Activated CD8-positive, alpha-beta memory T cell treated with anti-CD3 and anti-CD28 coated beads, Interleukin-2, amount 50 U/mL, for 1 hour (primary cell): ENCODE data around the gene COMMD7.
A peak's percentile ranks its signal among the peaks of the same experiment; 100 is the strongest.

ENCODE experiments used
- DNase-seq: peaks from one replicate; pipeline ENCODE4 v3.0.0-alpha.2; 2020; ENCODE audit errors: extremely low read depth

Gene COMMD7

DNA sequence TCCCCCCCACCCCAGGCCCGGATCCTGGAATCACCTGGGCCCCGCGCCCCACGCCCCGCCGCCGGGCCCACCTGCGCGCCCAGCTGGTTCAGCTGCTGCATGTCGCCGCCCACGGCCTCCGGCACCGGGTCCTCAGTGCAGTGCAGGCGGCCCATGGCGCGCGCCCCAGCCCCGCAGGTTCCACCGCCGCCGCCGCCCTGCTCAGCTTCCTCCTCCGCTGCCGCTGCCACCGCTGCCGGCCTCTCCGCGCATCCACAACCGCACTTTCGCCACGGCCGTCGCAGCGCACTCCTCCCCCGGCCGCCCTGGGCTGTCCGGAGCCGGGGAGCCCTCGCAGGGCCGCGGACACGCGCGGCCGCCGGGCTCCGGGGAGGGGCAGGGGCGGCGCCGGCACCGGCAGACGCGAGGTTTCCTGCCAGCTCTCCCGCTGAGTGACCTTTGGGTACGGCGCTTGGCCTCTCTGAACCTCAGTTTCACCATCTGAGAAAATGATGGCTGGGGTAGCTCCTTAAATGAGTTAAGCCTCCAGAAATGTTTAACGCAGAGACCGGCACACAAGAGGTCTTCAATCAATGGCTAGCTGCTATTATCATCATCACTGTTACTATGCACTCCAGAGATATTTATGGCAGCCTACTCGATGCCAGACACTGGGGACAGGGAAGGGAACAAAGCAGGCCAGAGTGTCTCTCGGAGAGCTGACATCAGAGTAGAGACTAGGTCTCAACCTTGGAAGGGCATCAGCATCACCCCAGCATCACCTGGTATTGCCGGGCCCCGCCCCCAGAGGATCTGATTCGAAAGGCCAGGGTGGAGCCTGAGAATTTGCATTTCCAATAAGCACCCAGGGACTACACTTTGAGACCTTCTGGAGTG is at the start of gene COMMD7:
TSS of gene COMMD7 (minus strand) at position 231 of the 876 bp plus-strand sequence. CDS start at position 155, 76 bp downstream.
- no peak for DNase-seq

DNA sequence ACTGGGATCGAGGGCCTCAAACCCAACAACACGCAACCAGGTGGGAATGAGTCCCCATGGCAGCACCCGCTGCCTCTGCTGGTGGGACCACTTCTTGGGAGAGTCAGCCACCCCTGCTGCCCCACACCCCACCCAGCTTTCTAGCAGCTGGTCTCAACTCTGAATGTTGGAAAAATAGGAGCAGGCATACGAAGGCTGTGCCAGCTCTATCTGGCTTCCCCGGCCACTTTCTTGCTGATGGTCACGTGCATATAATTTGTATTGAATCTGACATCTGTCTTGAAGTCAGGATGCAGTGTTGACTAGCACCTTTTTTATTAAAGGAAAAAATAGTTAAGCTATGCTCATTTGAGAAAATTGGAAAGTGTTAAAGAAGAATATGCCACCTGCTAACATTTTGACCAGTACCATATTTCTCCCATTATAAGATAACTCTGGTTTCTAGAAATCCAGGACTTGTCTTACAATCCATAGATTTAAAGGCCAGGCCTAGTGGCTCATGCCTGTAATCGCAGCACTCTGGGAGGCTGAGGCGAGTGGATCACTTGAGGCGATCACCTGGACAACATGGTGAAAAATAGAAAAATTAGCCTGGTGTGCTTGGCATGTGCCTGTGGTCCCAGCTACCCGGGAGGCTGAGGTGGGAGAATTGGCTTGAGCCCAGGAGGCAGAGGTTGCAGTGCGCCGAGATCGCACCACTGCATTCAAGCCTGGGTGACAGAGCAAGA is 49.6 kb upstream of the COMMD7 start:
- DNase-seq: no peak

DNA sequence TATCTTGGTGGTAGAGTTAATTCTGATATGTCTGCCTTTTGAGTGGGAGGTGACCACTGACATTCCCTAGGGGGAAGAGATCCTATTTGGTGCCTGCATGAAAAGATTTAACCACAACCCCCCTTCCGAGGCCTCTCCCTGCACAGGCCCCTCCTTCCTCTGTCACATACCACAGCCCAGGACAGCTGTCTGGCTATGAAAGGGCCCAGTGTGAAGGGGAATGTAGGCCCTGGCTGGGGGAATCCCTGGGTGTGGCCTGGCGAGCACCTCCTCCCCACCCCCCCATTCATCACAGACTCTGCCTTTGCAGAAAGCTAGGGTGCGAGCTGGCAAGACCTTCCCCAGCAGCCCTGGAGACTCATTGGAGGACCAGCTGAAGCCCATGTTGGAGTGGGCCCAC is 49.0 kb upstream of the COMMD7 start:
- DNase-seq: peak; percentile 5

DNA sequence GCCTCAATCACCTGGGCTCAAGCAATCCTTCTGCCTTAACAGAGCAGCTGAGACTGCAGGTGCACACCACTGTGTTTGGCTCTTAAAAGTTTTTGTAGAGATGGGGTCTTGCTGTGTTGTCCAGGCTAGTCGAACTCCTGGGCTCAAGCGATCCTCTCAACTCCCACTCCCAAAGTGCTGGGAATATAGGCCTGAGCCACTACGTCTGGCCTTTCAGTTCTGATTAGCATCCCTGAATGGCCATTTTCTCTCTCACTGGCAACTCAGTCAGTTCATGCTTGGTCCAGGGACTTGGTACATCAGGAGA is 47.4 kb upstream of the COMMD7 start:
- no peak for DNase-seq

DNA sequence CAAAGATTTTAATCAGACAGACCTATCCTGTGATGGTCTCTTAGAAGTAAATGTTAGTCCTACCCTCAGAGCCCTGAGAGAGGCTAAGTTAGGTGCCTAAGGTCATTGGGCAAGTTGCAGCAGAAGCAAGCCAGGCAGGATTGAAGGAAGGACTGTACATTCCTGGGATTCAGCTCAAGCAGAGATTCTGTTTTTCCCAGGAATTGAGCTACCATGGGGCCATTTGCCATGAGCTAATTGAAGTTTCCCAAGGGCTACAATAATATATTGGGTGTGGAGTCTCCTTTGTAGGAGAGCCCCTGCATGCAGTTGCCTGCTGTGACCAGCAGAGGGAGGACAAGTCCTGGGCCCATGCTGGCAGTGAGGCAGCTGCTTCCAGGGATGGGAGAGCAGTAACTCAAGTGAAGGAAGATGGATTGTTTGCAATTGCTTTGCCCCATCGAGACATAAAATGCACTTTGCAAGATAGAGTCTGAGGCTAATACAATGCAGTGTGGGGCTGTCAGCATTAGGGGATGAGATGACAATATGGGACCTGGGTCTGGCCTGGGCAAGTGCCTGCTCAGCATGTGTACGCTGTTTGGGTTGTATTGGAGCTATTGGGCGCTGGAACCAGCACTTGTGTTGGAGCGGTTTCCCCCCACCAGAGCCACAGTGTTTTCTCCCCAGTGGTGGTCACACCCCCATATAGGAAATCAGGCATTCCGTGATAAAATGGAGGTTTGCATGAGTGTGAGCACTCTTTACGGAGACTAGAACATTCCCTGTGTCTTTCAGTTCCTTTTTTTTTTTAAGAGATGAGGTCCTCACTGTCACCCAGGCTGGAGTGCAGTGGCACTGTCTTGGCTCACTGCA is 46.9 kb upstream of the COMMD7 start:
- peak; percentile 20 for DNase-seq

DNA sequence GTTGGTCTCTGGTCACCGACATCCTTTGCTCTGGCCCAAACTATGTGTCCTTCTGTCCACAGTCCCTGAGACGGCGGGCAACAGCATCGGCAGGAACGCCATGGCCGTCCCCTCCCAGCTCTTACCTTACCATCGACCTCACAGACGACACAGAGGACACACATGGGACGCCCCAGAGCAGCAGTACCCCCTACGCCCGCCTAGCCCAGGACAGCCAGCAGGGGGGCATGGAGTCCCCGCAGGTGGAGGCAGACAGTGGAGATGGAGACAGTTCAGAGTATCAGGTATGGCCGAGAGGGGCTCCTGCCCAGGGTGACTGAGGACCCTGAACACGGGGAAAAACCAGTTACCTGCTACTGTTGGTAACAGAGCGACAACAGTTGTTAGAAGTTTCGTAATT is 43.9 kb upstream of the COMMD7 start:
- DNase-seq: no peak

DNA sequence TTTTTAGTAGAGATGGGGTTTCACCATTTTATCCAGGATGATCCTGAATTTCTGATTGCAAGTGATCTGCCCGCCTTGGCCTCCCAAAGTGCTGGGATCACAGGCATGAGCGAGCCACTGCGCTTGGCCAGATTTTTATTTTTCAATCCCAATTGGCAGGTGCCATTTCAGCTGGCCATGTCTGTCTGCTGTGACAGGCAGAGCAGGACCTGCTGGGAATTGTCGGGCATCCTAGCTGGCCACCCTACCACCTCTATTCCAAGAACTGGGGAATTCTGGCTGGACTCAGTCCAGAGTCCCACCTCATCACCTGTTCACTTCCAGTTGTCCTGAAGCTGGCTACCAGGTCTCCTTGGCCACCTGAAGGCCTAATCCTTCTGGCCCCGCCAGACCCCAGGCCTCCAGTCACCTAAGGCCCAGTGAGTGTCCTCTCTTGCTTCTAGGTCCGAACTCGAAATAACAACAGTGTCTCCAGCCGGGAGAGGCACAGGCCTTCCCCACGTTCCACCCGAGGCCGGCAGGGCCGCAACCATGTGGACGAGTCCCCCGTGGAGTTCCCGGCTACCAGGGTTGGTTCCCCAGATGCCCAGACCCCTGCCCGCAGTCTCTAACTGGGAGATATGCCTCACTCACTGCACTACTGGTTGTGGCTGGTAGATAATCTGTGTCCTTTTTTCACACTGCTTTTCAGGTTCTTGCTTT is 42.9 kb upstream of the COMMD7 start:
- DNase-seq: no peak

DNA sequence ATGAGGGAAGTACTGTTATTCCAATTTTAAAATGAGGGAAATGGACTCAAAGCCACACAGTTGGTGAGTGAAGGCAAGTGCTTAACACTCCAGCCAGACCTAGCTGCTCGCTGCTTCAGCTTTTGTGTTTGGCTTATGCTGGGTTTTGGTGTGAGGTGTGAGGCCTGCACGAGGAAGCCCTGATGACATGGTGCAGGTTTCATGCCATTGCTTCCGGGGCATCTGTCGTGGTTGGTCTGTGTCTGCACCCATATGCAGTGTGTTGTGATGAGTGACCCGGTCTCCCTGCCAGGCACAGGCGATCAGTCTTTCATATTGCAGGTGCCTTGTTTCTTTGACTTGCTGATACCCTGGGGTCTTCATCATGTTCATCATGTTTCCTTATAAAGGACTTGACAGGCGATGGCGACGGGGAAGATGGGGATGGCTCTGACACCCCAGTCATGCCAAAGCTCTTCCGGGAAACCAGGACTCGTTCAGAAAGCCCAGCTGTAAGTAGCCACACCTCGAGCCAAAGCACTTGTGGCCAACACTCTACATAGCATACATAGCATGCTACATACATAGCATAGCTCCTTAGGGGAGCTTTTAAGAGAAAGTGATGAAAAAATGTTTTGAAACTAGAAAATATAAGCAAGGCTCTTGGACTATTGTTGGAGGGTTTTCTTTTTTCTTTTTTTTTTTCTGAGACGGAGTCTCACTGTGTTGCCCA is 41.3 kb upstream of the COMMD7 start:
- no peak for DNase-seq

DNA sequence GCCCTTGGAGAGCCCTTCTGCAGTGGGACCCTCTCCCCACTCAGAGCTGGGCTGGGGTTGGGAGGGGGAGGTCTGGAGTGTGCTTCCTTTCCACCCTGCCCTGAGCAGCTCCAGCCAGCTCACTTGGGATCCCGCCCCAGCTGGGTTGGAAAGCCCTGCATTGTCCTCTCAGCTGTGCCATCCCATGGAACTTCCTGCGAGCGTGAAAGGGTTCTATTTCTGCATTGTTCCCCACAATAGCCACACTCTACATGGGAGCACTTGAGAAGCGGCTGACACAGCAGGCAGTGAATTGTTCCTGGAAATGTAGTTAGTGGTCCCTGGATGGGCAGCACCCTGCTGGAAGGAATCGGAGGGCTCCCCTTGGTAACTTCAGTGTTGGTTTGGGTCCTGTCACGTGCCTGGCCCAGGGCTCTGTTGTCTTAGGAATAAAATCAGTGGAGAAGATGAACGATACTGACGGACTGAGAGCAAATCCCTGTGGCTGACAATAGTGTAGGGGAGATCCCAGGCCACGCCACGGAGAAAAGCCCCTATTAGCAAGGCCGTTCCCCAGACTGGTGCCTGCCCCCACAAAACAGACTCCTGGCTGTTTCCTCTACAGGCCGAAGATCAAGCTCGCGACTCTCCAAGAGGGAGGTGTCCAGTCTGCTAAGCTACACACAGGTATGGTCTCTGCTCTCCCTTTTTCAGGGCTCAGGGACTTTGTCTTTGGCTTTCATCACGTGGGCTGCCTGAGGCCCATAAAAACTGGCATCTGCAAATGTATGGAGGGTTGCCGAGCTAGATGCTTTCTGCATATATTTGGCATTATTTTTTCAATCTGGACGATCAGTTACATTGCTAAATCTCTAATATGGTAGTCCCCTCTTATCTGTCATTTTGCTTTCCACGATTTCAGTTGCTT is 37.7 kb upstream of the COMMD7 start:
- no peak for DNase-seq

DNA sequence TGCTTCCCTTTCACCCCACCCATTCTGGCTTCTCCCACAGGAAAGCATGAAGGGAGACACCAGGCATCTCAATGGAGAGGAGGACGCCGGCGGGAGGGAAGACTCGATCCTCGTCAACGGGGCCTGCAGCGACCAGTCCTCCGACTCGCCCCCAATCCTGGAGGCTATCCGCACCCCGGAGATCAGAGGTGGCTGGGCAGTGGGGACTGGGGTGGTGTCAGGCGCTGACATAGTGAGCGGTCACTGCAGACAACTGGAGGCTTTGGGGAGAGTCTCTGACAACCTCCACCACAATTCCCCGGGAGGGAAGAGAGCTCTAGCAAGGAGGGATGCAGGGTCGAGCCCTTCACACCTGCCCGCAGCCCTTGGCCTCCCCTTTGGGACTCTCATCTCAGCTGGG is 37.0 kb upstream of the COMMD7 start:
- no peak for DNase-seq

DNA sequence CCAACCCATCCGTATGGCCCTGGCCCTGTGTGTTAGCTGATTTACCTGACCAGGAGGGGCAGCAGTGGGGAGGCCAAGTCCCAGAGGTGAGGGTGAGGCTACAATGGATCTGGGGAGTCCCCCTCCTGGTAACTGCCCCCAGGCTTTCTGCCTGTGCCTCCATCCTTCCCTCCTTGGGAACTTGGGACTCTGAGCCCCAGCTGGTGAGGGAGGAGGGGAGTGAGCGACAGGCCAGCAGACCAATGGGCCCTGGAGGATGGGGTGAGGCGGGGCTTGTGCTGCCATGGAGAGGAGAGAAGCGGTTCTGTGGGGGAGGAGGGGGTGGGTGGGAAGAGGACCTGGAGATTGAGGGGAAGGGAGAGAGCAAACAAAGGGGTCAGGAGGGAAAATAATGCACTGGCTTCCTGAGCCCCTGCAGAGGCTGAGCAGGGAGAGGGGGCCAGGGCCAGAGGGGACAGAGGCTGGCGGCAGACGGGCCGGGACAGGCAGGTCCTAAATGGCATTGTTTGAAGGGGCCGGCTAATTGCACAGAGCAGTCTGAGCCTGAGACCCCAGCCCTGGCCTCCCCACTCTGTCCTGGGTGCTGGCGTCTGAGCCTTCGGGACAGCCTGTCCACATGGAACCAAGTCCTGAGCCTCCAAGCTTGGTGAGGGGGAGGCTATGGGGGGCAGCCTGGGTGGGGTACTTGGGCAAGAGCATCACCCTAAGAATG is 36.4 kb upstream of the COMMD7 start:
- no peak for DNase-seq

DNA sequence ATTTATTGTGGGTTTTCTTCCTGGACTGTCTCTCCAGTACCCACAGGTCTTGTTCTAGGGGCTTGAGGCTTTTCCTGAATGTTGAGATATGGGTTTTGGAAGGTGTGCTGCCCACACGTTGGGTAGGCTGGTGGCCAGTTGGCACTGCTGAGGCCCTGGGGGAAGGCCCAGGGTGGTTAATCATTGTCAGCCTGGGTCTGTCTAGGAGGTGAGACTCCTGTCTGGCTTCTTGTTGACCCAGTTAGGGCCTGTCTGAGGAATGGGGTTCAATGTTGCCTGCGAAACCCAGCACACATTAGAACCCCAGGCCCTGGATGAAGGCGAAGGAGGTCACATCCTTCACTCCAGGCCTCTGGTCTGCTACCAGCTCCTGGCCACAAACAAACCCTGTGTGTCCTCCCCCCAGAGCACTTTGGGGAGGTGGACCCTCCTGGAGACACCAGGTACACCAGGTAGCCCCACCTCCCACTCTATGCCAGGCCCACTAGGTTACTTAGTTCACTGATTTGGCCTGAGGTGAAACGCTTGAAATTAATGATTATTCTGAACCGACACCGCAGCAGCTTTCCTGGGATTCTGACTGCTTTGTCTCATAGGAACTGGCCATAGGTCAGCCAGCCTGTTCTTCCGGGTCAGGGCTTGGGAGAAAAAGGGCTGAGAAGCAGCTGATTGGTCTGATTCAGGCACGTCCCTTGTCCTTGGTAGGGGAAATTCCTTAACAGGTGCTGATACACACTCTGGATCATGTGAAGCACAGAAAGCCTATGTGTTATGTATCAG is 34.1 kb upstream of the COMMD7 start:
- no peak for DNase-seq

DNA sequence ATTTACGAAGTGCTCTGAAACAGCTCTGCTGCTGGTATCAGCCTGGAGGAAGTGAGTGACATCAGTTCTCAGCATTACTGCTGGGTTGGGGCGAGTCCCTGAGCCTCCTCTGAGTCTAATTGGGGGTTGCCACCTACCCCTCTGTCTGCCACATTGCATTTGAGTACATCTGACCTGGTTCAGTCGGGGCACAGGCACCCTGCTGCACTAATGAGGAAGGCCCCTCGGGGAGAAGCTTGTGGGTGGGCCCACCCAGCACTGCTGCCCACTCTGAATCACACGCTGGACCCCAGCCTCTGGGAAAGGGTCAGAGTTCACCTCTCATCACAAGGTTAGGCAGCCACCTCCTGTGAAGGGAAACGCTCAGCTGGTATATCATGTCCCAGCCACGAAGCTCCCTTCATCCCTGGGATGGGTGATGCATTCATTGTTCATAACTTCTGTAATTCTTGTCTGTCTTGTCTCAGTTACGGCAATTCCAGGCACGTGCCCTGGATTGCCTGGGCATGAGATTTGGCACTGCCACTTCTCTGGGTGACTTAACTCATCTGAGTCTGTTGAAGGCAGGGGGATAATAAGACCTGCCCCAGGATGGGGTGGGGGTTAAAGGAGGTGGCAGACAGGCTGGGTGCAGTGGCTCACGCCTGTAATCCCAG is 32.2 kb upstream of the COMMD7 start:
- DNase-seq: no peak

DNA sequence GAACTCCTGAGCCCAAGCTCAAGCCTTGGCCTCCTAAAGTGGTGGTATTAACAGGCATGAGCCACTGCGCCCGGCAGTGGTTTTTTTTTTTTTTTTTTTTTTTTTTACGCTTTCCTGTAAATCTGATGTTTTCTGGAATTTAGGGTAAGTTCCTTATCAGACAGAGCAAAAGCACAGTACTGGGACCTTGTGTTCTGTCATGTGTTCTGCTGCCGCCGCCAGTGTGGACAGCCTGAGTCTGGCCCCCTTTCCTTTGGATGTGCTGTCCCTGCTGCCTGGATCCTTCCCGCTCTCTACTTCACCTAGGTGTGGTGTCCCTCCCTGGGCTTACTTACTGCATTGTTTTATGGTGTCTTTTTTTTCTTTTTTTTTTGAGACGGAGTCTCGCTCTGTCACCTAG is 30.6 kb upstream of the COMMD7 start:
- DNase-seq: no peak

DNA sequence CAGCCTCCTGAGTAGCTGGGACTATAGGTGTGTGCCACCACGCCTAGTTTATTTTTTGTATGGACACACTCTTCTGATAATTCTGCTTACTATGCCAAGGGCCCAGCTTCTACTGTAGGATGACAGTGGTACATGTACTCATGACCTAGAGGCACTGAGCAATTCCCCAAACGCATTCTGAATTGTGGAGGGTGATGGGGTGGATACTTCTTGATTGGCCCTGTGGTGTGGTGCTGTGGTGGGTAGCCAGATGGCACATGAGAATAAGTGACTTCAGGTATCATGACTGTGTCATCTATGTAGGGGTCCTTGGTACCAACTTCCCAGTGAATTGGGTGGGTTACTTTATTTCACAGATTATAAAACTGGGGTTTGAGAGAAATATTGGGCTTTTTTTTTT is 30.0 kb upstream of the COMMD7 start:
- DNase-seq: no peak

DNA sequence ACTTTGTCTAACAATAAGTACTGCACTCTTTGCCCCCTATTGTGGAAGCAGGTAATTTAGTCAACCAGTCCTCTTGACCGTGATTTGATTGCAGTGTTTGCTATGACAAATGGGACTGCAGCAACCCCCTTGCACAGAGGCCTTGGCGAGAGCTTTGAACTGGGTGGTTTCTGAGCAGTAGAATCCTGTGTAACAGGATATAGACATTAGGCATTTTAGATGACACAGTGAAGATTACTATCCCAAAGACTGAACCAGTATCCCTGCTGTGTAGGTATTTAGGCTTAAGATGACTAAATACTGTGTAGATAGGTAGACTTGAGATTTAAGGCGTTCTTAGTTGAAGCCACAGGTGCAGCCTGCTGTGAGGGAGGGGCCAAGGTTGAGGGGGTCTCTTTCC is 28.8 kb upstream of the COMMD7 start:
- no peak for DNase-seq

DNA sequence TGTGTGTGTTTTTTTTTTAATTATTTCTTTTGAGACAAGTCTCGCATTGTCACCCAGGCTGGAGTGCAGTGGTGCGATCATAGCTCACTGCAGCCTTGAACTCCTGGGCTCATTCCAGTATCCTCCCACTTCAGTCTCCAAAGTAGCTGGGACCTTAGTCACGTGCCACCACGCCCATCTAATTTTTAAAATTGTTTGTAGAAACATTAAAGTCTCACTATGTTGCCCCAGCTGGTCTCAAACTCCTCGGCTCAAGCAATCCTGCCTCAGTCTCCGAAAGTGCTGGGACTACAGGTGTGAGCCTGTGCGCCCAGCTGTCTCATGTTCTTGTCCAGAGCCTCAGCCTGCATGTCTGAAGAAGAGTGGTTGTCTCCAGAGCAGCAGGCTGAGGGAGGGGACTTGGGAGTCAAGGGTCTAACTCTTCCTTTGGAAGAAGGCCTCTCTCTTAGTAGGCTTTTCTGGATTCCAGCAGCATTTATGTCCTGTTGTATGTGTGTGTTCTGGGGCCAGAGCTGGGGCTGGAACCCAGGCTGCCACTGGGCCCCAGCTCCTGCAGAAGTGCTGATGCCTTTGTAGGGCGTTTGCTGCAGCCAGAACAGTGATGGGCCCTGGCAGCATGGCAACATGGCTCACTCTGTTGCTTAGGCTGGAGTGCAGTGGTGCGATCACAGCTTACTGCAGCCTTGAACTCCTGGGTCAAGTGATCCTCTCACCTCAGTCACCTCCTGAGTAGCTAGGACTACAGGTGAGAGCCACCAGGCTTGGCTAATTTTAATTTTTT is 24.3 kb upstream of the COMMD7 start:
- no peak for DNase-seq
